Mononuclear cell (primary cell): ENCODE results near the gene MAPKBP1. TPM values are rescaled to one million over a fixed set of nuclear protein-coding genes. Genes with fewer than 3 reads are reported as not detected.

Experiments used
- H3K27me3 ChIP-seq: 2 replicates; pipeline ENCODE4 v1.6.0; 2011; ENCODE audit warnings: low read length, control low read depth; ENCODE audit not compliant: insufficient read depth
- H3K4me1 ChIP-seq: 2 replicates; pipeline ENCODE4 v1.5.1; 2011; ENCODE audit warnings: mild to moderate bottlenecking, low read length, control low read depth; ENCODE audit not compliant: insufficient read depth
- H3K4me3 ChIP-seq: 2 replicates; pipeline ENCODE4 v1.5.1; 2011; ENCODE audit warnings: mild to moderate bottlenecking, low read length, moderate library complexity
- H3K9me3 ChIP-seq: 2 replicates; pipeline ENCODE4 v1.5.1; 2011; ENCODE audit warnings: low read depth, mild to moderate bottlenecking, control low read depth, low read length
- total RNA-seq: library from RNA; depleted of rRNA; stranded (reverse); fragments of >200 nt; gene quantifications from one replicate; pipeline ENCODE4 v1.2.3, GENCODE V29; 2012

Gene MAPKBP1
- total RNA-seq, 1 donor, result 10.5 TPM

DNA sequence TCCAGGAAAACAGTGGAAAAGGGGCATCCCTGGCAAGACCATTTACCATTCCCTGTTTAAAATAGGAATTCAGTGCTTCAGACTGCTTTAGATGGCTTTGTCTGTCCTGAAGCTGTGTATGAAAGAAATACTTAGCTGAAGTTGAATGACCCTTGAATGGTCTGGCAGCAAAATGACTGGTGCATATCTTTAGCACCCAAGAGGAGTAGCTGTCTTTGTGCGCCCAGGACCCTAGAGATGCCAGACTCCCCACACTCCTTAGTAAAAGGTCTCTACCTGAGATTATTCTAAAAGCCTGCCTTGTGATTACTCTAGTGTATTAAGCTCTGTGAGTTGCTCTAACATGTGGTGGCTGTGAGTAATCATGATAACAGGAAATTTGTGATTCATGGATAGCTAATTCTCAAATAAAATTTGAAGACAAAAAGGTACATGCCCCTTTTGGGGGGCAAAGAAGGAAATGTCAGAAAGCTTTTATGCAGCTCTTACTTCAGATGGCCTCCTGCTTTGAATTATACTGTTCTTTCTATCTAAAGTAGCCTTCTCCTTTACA is 3.2 kb downstream of the MAPKBP1 start:
- H3K4me1 ChIP-seq, result peaks cover 35% of the 10 kb centered on the region
- H3K4me3 ChIP-seq, result no peak overlapping the region
- no peaks in the 10 kb centered on the region for H3K27me3 ChIP-seq
- H3K9me3 ChIP-seq, result no peaks in the 10 kb centered on the region

DNA sequence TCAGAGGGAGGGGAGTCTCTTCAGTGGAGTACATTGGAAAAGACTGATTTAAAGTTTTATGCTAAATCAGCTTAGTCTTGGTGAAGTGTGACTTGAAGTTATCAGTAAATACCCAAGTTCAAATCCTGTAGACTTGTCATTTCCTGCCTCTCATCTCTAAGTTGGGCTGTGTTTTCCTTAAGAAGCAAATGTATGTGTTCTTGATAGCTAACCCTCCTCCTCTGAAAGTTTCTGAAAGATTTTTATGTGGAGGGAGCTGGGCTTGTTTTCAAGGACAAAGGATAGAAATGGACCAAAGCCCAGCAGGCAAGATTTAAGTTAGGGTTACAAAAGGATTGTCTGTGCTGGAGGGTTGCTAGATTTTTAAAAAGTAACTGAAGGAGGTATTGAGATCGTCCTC is 4.2 kb downstream of the MAPKBP1 start:
- Histone ChIP-seq H3K4me3 (no peak overlapping the region), H3K4me1 (peaks cover 35% of the 10 kb centered on the region), H3K9me3 (no peaks in the 10 kb centered on the region), H3K27me3 (no peaks in the 10 kb centered on the region)

DNA sequence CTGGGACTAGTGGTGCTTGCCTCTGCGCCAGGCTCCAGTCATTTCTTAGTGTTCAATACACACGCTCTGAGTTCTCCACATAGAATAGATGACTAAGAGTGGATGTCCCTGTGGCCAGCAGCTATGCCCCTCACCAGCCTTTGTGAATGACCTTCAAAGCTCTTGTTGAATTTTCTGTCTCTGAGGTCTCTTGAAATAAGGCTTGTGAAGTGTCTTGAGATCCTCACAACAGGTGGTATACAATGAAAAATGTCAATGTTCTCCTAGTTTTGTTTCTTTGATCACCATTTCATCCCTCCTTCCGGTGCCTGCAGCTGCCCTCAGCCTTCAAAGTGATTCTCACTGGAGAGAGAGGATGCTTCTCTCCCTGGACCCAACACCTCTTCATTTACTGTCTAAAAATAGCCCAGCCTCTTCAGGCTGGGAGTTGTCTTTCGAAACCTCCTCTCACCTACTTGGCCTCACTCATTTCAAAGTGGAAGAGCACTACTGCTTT is 5.4 kb downstream of the MAPKBP1 start:
- H3K9me3 ChIP-seq, result no peaks in the 10 kb centered on the region
- peaks cover 29% of the 10 kb centered on the region for H3K4me1 ChIP-seq
- no peak overlapping the region for H3K4me3 ChIP-seq
- H3K27me3 ChIP-seq, result no peaks in the 10 kb centered on the region

DNA sequence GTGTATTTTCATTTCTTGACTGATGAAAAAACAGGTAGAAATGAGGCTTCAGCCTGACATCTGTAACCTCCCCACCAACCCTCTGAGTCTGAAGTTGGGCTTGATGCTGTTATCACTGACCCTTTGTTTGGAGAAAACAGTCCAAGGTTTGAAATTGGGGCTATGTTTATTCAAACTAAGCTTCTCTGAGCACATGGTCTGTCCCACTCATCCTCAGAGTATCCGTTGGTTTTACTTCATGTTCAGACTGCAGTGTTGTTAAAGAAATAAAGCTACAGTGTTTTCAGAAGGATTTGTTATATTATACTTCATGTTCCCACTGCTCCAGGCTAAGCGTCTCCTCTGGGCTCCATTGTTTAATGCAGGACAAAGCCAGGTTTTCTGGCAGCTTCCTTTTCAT is 6.0 kb downstream of the MAPKBP1 start:
- no peak overlapping the region for H3K4me3 ChIP-seq
- H3K9me3 ChIP-seq, result no peaks in the 10 kb centered on the region
- H3K4me1 ChIP-seq, result peaks cover 24% of the 10 kb centered on the region
- no peaks in the 10 kb centered on the region for H3K27me3 ChIP-seq

DNA sequence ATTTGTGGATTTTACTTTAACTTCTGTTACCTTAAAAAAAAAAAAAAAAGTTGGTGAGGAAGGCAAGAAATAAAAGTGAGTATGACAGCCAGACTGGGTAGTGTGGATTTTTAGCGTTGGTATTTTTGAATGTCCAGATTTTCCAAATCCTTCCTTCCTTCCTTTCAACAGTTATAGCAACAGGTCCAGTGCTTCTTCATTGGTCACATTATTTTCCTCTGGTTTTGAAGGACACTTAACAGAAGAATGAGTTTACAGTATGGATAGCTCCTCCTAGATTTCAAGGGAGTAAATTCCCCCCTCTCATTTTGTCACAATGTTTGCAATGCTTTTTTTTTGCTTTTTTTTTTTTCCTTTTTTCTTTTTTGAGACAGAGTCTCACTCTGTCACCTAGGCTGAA is 6.4 kb downstream of the MAPKBP1 start:
- Histone ChIP-seq H3K9me3 (no peaks in the 10 kb centered on the region), H3K4me3 (no peak overlapping the region), H3K27me3 (no peaks in the 10 kb centered on the region), H3K4me1 (peaks cover 19% of the 10 kb centered on the region)

DNA sequence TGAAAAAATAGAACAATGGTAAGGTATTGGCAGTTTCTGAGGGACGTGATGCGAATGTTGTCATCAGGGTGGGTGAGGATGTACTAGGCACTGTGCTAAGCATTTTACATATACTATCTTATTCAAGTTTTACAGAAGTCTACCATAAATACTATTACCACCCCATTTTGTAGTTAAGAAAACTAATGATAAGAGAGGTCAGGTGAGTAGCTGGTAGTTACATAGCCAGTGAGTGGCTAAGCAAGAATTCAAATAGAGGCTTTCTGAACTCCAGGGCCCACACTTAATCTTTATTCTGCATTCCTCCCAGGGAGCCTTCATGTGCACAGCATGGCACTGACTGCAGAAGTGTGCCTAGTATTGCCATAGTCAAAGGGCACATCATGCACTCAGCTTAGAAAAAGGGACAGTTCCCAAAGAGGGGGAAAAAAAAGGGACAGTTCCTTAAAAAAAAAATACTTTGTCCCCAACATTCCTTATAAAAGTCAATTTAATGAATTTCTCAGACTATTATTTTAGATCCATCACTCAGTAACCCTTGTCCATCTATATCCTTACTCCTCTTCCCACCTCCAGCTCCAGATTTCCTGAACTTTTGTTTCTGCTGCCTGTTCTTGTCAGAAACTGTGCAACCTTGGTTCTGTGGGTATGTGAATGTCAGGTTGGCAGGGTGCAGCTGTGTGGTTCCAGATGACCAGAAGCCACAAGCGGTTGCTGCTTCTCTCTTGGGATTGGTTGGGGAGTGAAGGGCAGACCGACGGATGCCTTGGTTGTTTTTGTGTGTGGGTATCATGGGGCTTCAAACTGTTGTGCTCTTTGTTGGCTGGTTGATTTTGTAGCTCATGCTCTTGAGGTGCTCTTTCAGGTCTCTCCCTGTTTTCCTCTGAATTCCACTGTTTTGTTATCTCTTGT is 8.3 kb downstream of the MAPKBP1 start:
- Histone ChIP-seq H3K4me3 (no peak overlapping the region), H3K4me1 (peaks cover 12% of the 10 kb centered on the region), H3K9me3 (no peaks in the 10 kb centered on the region), H3K27me3 (no peaks in the 10 kb centered on the region)

DNA sequence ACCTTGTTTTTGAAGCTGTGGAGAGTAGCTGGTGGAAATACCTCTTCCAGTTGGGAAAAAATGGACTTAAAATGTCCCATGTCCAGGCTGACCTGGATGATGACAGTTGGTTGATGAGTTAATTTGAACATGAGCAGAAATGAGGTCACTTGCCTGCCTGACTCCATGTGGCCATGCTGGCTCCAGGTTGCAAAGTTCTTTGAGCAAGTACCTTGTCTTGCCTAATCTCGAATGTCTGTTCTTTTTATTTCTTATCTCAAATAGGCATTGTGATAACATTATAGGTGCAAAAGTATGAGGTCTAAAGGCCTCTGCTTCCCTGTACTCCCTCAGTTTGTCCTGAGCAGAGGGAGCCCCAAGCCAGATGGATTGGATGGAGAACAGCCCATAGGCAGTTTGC is 9.0 kb downstream of the MAPKBP1 start:
- H3K27me3 ChIP-seq, result no peaks in the 10 kb centered on the region
- peaks cover 12% of the 10 kb centered on the region for H3K4me1 ChIP-seq
- H3K4me3 ChIP-seq, result no peak overlapping the region
- H3K9me3 ChIP-seq, result no peaks in the 10 kb centered on the region

DNA sequence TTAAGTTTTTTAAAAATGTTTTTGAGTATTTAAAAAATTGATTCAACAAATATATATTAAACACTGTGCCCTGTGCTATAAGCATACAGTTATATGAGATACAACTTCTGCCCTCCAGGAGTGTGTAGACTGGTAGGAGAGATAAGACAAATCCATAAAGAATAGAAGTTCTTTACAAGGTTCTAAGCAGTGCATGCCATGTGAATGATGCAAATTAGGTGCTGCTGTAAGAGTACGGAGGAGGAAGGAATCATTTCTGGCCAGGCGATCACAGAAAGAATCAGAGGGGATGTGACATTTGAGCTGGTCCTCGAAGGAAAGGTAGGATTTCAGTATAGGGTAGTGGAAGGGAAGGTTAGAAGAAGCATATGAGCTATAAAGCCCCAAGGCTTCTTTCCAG is 14.0 kb downstream of the MAPKBP1 start:
- Histone ChIP-seq H3K4me3 (no peak overlapping the region), H3K27me3 (no peaks in the 10 kb centered on the region), H3K9me3 (no peaks in the 10 kb centered on the region), H3K4me1 (peaks cover 24% of the 10 kb centered on the region)

DNA sequence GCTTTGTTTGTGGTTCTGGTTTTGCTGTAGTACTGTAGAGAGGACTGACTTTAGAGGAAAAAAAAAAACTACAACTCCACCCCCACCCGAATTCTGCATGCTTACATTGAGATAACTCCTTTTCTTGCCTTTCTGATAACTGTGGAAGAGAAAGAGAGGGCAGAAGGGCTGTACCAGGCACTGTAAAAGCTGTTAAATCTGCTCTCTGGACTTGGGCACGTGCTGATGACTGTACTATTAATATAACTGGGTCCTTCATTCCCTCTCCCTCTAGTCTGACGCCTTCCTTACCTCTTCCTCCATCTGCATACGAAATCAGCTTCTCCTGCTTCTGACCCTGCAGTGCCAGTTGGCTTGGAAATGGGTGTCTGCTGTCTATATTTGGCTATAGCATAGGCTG is 15.0 kb downstream of the MAPKBP1 start:
- Histone ChIP-seq H3K4me1 (peaks cover 21% of the 10 kb centered on the region), H3K27me3 (no peaks in the 10 kb centered on the region), H3K4me3 (no peak overlapping the region)

DNA sequence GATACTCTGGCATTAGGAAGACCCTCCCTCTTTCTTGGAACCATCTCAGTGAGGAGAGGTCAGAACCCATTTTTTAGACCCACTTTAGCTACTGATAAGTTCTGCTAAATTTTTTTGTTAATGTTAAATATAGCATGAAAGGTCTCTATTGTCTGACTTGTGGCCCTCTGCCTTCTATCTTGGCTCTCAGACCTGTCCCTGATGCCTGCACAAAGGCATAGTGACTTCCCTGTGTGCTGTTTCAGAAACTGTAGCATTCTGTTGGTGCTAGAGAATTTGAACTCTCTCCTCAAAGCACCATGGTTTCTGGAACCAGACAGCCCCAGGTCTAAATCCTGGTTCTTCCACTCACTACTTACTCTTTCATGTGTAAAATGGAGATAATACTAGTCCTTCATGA is 15.4 kb downstream of the MAPKBP1 start:
- Histone ChIP-seq H3K27me3 (no peaks in the 10 kb centered on the region), H3K4me3 (no peak overlapping the region), H3K4me1 (peaks cover 21% of the 10 kb centered on the region), H3K9me3 (no peaks in the 10 kb centered on the region)

More for the DNA sequence above, 15.0 kb downstream of the MAPKBP1 start:
- H3K9me3 ChIP-seq, result no peaks in the 10 kb centered on the region

DNA sequence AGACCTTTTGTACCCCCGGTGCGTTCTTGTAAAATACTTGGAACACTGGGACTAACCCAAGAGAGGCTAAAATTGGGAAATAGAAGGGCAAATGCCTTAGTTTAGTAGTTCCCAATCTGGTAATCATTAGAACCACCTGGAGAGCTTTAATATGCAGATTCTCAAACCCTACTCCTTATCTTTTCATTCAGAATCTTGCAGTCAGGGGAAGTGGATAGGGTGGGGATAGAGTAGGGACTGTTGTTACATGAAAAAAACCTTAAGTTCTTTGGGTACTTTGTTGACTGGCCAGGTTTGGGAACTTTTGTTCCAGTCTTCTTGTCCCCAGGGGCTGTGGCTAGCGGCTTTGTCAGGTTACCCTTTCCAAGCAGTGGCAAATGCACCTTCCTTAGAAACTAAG is 15.9 kb downstream of the MAPKBP1 start:
- peaks cover 21% of the 10 kb centered on the region for H3K4me1 ChIP-seq
- H3K9me3 ChIP-seq, result no peaks in the 10 kb centered on the region
- H3K4me3 ChIP-seq, result no peak overlapping the region
- no peaks in the 10 kb centered on the region for H3K27me3 ChIP-seq

DNA sequence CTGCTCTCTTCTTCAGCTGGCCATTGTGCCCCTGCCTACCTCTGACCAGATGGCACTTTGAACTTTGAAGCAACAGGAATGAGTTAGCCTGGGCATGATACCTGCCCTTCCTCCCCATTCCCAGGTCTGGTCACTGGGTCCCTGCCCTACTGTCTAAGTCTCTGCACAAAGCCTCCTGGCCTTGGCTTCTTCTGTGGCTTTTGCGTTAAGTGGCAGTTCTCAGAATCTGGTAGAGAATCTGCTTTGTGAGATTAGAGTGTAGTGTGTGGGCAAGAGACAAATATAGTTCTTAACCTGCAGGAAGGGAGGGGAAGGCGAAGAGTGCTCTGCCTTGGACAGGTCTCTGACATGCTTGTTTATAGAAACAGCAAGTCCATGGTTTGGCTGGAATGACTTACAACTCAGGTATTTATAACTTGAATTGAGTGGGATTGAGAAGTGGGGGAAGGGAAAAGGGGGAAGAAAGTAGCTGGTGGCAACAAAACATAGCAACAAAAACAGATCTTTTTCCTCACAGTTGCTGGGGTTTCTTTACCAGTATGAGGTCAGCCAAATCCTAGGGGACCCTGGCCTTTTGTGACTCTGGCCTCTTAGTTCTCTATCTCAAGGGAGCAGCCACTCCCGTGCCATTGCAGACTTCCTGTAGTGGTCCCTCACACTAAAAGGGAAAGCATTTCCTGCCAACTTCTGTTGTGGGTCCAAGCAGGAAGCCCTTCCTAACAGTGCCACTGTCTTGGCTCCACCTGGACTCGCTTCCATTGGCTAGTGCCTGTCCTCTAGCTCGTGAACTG is 16.7 kb downstream of the MAPKBP1 start:
- H3K9me3 ChIP-seq, result no peaks in the 10 kb centered on the region
- H3K4me1 ChIP-seq, result peaks cover 21% of the 10 kb centered on the region
- no peaks in the 10 kb centered on the region for H3K27me3 ChIP-seq
- H3K4me3 ChIP-seq, result no peak overlapping the region

DNA sequence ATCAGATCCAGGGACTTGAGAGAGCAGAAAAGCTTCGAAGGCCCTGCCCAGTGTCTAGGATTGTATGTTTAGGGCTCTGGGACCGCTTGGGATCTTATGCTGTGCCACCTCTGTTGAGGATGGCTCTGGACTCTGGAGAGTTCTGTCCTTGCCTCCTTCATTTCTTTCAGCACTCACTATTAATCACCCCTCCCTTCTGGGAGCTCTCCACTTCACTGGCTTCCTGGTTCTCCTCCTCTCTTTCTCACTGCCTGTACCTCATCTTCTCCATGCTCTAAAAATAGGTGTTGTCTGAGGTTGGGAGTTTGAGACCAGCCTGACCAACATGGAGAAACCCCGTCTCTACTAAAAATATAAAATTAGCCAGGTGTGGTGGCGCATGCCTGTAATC is 17.3 kb downstream of the MAPKBP1 start:
- H3K4me3 ChIP-seq, result no peak overlapping the region
- H3K27me3 ChIP-seq, result no peaks in the 10 kb centered on the region
- H3K9me3 ChIP-seq, result no peaks in the 10 kb centered on the region
- peaks cover 21% of the 10 kb centered on the region for H3K4me1 ChIP-seq

DNA sequence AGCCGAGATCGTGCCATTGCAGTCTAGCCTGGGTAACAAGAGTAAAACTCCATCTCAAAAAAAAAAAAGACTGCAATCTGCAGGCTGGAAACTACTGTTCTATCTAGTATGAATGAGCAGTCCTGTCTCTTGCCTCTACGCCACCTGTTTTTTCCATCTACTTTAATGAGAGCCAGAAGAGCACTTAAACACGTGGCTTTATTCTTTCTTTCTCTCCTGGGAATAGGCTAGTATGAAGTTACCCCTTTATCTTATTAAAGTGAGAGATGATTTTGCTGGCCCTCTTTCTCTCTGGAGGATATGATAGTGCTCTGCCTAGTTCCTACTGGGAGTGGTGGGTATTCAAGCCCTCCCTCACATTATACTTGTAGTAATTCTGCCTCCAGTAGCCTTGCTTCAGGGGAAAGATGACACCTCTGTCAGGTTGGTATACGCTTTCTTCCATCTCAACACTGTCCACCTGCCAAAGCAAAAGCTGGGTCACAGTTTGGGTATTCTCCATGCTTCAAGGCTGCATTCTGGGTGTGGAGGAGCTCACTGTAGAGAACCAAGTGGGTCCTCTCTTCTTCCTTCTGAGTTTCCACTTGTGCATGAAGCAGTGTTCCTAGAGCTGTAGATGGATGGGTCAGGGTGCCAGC is 17.8 kb downstream of the MAPKBP1 start:
- Histone ChIP-seq H3K4me1 (peaks cover 21% of the 10 kb centered on the region), H3K4me3 (no peak overlapping the region), H3K9me3 (no peaks in the 10 kb centered on the region), H3K27me3 (no peaks in the 10 kb centered on the region)

DNA sequence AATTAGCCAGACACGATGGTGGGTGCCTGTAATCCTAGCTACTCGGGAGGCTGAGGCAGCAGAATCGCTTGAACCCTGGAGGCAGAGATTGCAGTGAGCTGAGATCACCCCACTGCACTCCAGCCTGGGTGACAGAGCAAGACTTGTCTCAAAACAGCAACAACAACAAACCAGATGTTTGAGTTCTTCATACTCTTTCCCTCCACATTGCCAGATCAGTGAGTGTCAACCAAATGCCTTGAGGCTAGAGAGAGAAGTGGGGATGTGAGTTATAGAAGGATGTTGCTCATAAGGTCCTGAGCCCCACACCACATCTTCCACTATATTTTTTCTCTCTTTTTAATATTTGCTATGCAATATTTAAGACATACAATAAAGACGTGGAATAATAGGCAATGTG is 19.8 kb downstream of the MAPKBP1 start:
- Histone ChIP-seq H3K9me3 (no peaks in the 10 kb centered on the region), H3K4me3 (no peak overlapping the region), H3K4me1 (peaks cover 17% of the 10 kb centered on the region), H3K27me3 (no peaks in the 10 kb centered on the region)
